OCI-LY7 (cell line): ENCODE data around the gene COQ4. TPM values are rescaled to one million over a fixed set of nuclear protein-coding genes. Genes with fewer than 3 reads are reported as not detected.

Source experiments
- BruUV-seq: library from RNA; stranded (reverse); fragments of 400-500 nt; replicated peaks from 2 replicates; lab custom pipeline; 2021; lab: Mats Ljungman, UMichigan
- CTCF ChIA-PET: fragments of 300-600 bp; sonication (Branson Sonifier 250); formaldehyde crosslinking; loops from one replicate; lab custom pipeline; 2022; ENCODE audit warnings: antibody characterized with exemption; ENCODE audit not compliant: unreplicated experiment; lab: Charles Lee
- POLR2A ChIA-PET: fragments of 300-600 bp; sonication (Branson Sonifier 250); formaldehyde crosslinking; loops from one replicate; lab custom pipeline; 2022; ENCODE audit warnings: antibody characterized with exemption; lab: Charles Lee
- DNase-seq: peaks from one replicate; pipeline ENCODE4 v3.0.0-alpha.2; 2015; ENCODE audit warnings: low spot score
- H2AFZ ChIP-seq: fragments of 200-600 bp; sonication (generic), shearing (Covaris generic); 2 replicates; pipeline ENCODE4 v1.6.1; 2014; ENCODE audit warnings: mild to moderate bottlenecking, antibody characterized with exemption, low read length, moderate library complexity
- H3K27ac ChIP-seq: fragments of 200-600 bp; sonication (generic); 2 replicates; pipeline ENCODE4 v1.5.1; 2014; ENCODE audit warnings: mixed run types, low read depth, mild to moderate bottlenecking, moderate library complexity, low read length, inconsistent platforms; ENCODE audit not compliant: poor library complexity, severe bottlenecking
- H3K36me3 ChIP-seq: fragments of 200-600 bp; sonication (generic); 2 replicates; pipeline ENCODE4 v1.6.1; 2014; ENCODE audit warnings: mild to moderate bottlenecking, antibody characterized with exemption, low read length, moderate library complexity, mixed read lengths; ENCODE audit not compliant: insufficient read depth
- H3K4me1 ChIP-seq: fragments of 200-600 bp; sonication (generic); 2 replicates; pipeline ENCODE4 v1.5.1; 2014; ENCODE audit warnings: mild to moderate bottlenecking, low read length; ENCODE audit not compliant: insufficient read depth, poor library complexity, severe bottlenecking
- H3K4me2 ChIP-seq: fragments of 200-600 bp; sonication (generic); 2 replicates; pipeline ENCODE4 v1.6.1; 2014; ENCODE audit warnings: mild to moderate bottlenecking, low read length
- H3K4me3 ChIP-seq: fragments of 200-600 bp; sonication (generic); 2 replicates; pipeline ENCODE4 v1.5.1; 2014; ENCODE audit warnings: mild to moderate bottlenecking, low read depth, low read length; ENCODE audit not compliant: poor library complexity, severe bottlenecking
- H3K79me2 ChIP-seq: fragments of 200-600 bp; sonication (generic); 2 replicates; pipeline ENCODE4 v1.6.1; 2016; ENCODE audit warnings: low read depth, mild to moderate bottlenecking, low read length, moderate library complexity, mixed read lengths; ENCODE audit not compliant: insufficient read depth
- H3K9me2 ChIP-seq: fragments of 200-600 bp; sonication (generic); 2 replicates; pipeline ENCODE4 v1.6.1; 2016; ENCODE audit warnings: mild to moderate bottlenecking, low read length, mixed read lengths; ENCODE audit not compliant: insufficient read depth
- H3K9me3 ChIP-seq: fragments of 200-600 bp; sonication (generic); 2 replicates; pipeline ENCODE4 v1.6.1; 2014; ENCODE audit warnings: mild to moderate bottlenecking, mixed run types, low read length, mixed read lengths
- H4K20me1 ChIP-seq: fragments of 200-600 bp; sonication (generic); 2 replicates; pipeline ENCODE4 v1.6.1; 2014; ENCODE audit warnings: mild to moderate bottlenecking, antibody characterized with exemption, low read length, moderate library complexity, mixed read lengths; ENCODE audit not compliant: insufficient read depth
- CTCF ChIP-seq: fragments of 200-600 bp; sonication (generic); conservative IDR thresholded peaks from 2 replicates; pipeline ENCODE4 v1.5.1; 2014; ENCODE audit warnings: mild to moderate bottlenecking, antibody characterized with exemption, low read length, moderate library complexity, mixed read lengths
- EZH2phosphoT487 ChIP-seq: fragments of 200-600 bp; sonication (generic); IDR thresholded peaks from 2 replicates; pipeline ENCODE4 v1.6.1; 2018; ENCODE audit warnings: low read depth, borderline replicate concordance, mild to moderate bottlenecking, mixed run types, antibody characterized with exemption, low read length, moderate library complexity, mixed read lengths
- intact Hi-C: fragments of 100-400 bp; cut with micrococcal nuclease; formaldehyde crosslinking; loops from one replicate; pipeline ENCODE4 v1.10.0; 2022; ENCODE audit not compliant: unreplicated experiment
- total RNA-seq, 2 experiments: library from RNA; depleted of rRNA in 1 of 2; stranded (reverse); fragments of >200 nt in 1 of 2; shearing (Covaris generic) in 1 of 2; gene quantifications; 2 replicates each; pipeline ENCODE4 v1.2.3, GENCODE V29; 2014 to 2022

COQ4 gene
- total RNA-seq, 2 experiments from 2014 or later: 53.4 to 55.8 TPM

GRCh38 chr9:128304971-128305288 lies 17.7 kb upstream of the COQ4 start:
- no peak for DNase-seq
- H3K4me2 ChIP-seq: no peak overlapping the region
- H3K4me1 ChIP-seq: no peaks in the 10 kb centered on the region
- CTCF ChIA-PET: no interaction called here
- no peak overlapping the region for H3K27ac ChIP-seq
- intact Hi-C loops: no loop called here
- H3K9me2 ChIP-seq: no peaks in the 10 kb centered on the region
- H3K9me3 ChIP-seq: no peaks in the 10 kb centered on the region
- H3K4me3 ChIP-seq: no peak overlapping the region
- BruUV-seq: no TSS peak
- H2AFZ ChIP-seq: no peak overlapping the region
- TF ChIP-seq EZH2phosphoT487: no peak
- TF ChIP-seq CTCF: no peak
- H3K79me2 ChIP-seq: no peaks in the 10 kb centered on the region
- POLR2A ChIA-PET: interaction anchor here (1.3 kb wide), 1 partner anchor 29 kb away, joined by 3 read pairs; the partner anchor contains the start of genes GOLGA2 and SWI5
- H4K20me1 ChIP-seq: no peaks in the 10 kb centered on the region
- peaks cover 17% of the 10 kb centered on the region for H3K36me3 ChIP-seq

DNA sequence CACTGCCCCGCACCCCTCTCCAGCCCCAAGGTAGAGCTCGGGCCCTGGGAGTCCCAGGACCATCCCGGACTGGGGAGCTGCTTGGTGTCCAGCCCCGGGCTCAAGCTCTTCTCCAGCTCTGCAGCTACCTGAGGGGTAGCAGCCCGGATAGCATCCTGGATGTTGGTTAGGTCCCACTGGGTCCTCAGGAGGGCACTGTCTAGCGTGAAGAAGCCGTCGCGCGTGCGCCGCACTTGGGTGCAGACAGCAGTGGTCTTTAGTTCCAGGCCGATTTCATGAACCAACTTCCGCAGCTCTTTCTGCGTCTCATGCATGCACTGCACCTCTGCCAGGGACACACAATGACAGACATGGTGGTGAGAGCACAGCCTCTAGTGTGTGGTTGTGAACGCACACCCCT lies 13.1 kb upstream of the COQ4 start:
- TF ChIP-seq CTCF (no peak), EZH2phosphoT487 (no peak)
- Histone ChIP-seq H3K4me1 (no peaks in the 10 kb centered on the region), H3K4me2 (no peak overlapping the region), H3K9me2 (no peaks in the 10 kb centered on the region), H3K9me3 (no peaks in the 10 kb centered on the region), H2AFZ (no peak overlapping the region), H3K4me3 (no peak overlapping the region), H3K27ac (no peak overlapping the region), H4K20me1 (no peaks in the 10 kb centered on the region), H3K79me2 (no peaks in the 10 kb centered on the region), H3K36me3 (peaks cover 41% of the 10 kb centered on the region)
- CTCF ChIA-PET: no interaction called here
- intact Hi-C loops: no loop called here
- DNase-seq: no peak
- POLR2A ChIA-PET: interaction anchor here (0.7 kb wide), 1 partner anchor 1244 kb away, joined by 3 read pairs; no protein-coding TSS in a partner anchor
- BruUV-seq: no TSS peak

DNA sequence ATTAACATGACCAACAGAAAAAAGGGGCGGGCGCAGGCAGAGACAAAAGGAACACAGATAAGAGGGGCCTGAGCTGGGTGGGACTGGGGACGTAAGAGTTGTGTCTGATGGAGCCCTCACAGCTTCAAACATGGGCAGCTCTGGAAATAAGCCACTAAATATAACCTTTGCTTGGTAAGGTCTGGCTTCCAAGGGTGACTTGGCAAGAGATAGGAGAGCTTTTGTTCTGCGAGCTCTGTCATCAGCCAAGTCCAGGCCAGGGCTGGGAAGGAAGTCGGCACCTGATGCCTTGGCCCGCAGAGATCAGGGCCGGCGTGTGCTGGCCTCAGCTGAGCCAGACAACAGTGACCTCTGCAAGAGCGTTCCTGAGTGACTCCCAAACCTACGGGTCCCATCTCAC lies 12.2 kb upstream of the COQ4 start:
- Histone ChIP-seq H3K36me3 (peaks cover 49% of the 10 kb centered on the region), H3K4me1 (no peaks in the 10 kb centered on the region), H3K79me2 (no peaks in the 10 kb centered on the region), H3K4me3 (no peak overlapping the region), H3K9me2 (no peaks in the 10 kb centered on the region), H2AFZ (no peak overlapping the region), H3K27ac (no peak overlapping the region), H3K9me3 (no peaks in the 10 kb centered on the region), H4K20me1 (no peaks in the 10 kb centered on the region), H3K4me2 (no peak overlapping the region)
- POLR2A ChIA-PET: no interaction called here
- TF ChIP-seq EZH2phosphoT487 (no peak), CTCF (no peak)
- CTCF ChIA-PET: no interaction called here
- intact Hi-C loops: no loop called here
- BruUV-seq: no TSS peak
- DNase-seq: no peak
